ENCODE data around the gene FLG. TPM values are rescaled to one million over a fixed set of nuclear protein-coding genes. Genes with fewer than 3 reads are reported as not detected.
A peak's percentile ranks its signal among the peaks of the same experiment; 100 is the strongest.
"Not testable (repeated sequence)": the region's sequence is repeated elsewhere in the genome, so short reads cannot be mapped to it uniquely, and the experiment has no call there.

The FLG gene
- under 0.01 TPM for total RNA-seq

GRCh38 chr1:152325111-152325510 is at the start of gene FLG:
TSS of gene FLG (minus strand) at chr1:152325239. CDS start at chr1:152315456, 9,783 bp downstream.
- DNase-seq (ENCODE audit: low read depth in 2 of 3, low spot score in 2 of 3), result no peak

- no peak for DNase-seq (ENCODE audit: low read depth in 2 of 3, low spot score in 2 of 3)
These were observed 49.4 kb upstream of the FLG start for GRCh38 chr1:152374451-152374850.

GRCh38 chr1:152372672-152373071 is 47.6 kb upstream of the FLG start:
- no peak for DNase-seq (ENCODE audit: low read depth in 2 of 3, low spot score in 2 of 3)

- no peak for DNase-seq (ENCODE audit: low read depth in 2 of 3, low spot score in 2 of 3)
These were observed 42.4 kb upstream of the FLG start for GRCh38 chr1:152367436-152367835.

GRCh38 chr1:152359906-152360305 is 34.9 kb upstream of the FLG start, which contains the start of gene FLG2:
TSS of gene FLG2 (minus strand) at chr1:152360006. CDS start at chr1:152358884, 1,122 bp downstream.
- no peak for DNase-seq (ENCODE audit: low read depth in 2 of 3, low spot score in 2 of 3)

- no peak for DNase-seq (ENCODE audit: low read depth in 2 of 3, low spot score in 2 of 3)
These were observed 31.7 kb upstream of the FLG start for GRCh38 chr1:152356736-152357135.

- no peak for DNase-seq (ENCODE audit: low read depth in 2 of 3, low spot score in 2 of 3)
These were observed 24.6 kb upstream of the FLG start for GRCh38 chr1:152349611-152350010.

- peak in 1 of 3 donors; percentile 1 for DNase-seq (ENCODE audit: low read depth in 2 of 3, low spot score in 2 of 3)
These were observed 23.4 kb upstream of the FLG start for GRCh38 chr1:152348447-152348846.

GRCh38 chr1:152347116-152347728 is 22.2 kb upstream of the FLG start:
- peak; percentile 38 to 78 (median 44) for DNase-seq (ENCODE audit: low read depth in 2 of 3, low spot score in 2 of 3)

GRCh38 chr1:152344438-152344837 is 19.4 kb upstream of the FLG start:
- no peak for DNase-seq (ENCODE audit: low read depth in 2 of 3, low spot score in 2 of 3)

GRCh38 chr1:152343006-152343405 is 18.0 kb upstream of the FLG start:
- no peak for DNase-seq (ENCODE audit: low read depth in 2 of 3, low spot score in 2 of 3)

GRCh38 chr1:152335399-152335798 is 10.4 kb upstream of the FLG start:
- no peak for DNase-seq (ENCODE audit: low read depth in 2 of 3, low spot score in 2 of 3)

GRCh38 chr1:152328801-152329391 is 3.9 kb upstream of the FLG start:
- no peak for DNase-seq (ENCODE audit: low read depth in 2 of 3, low spot score in 2 of 3)

- DNase-seq (ENCODE audit: low read depth in 2 of 3, low spot score in 2 of 3), result no peak
These were observed 11.1 kb downstream of the FLG start for GRCh38 chr1:152313970-152314369.

- DNase-seq (ENCODE audit: low read depth in 2 of 3, low spot score in 2 of 3), result no peak
These were observed 11.7 kb downstream of the FLG start for GRCh38 chr1:152313319-152313801.

GRCh38 chr1:152312169-152312568 is 12.9 kb downstream of the FLG start:
- not testable (repeated sequence) for DNase-seq (ENCODE audit: low read depth in 2 of 3, low spot score in 2 of 3)

GRCh38 chr1:152309955-152310354 is 15.1 kb downstream of the FLG start:
- DNase-seq (ENCODE audit: low read depth in 2 of 3, low spot score in 2 of 3), result no peak

GRCh38 chr1:152309320-152309901 is 15.6 kb downstream of the FLG start:
- not testable (repeated sequence) for DNase-seq (ENCODE audit: low read depth in 2 of 3, low spot score in 2 of 3)

GRCh38 chr1:152308758-152309157 is 16.3 kb downstream of the FLG start:
- not testable (repeated sequence) for DNase-seq (ENCODE audit: low read depth in 2 of 3, low spot score in 2 of 3)

- DNase-seq (ENCODE audit: low read depth in 2 of 3, low spot score in 2 of 3), result not testable (repeated sequence)
These were observed 17.1 kb downstream of the FLG start for GRCh38 chr1:152307970-152308369.

- not testable (repeated sequence) for DNase-seq (ENCODE audit: low read depth in 2 of 3, low spot score in 2 of 3)
These were observed 18.9 kb downstream of the FLG start for GRCh38 chr1:152306123-152306522.

- DNase-seq (ENCODE audit: low read depth in 2 of 3, low spot score in 2 of 3), result not testable (repeated sequence)
These were observed 20.3 kb downstream of the FLG start for GRCh38 chr1:152304773-152305172.
